HTERT RPE-1 (cell line): Measurements from ENCODE around the gene FAM174B.

Source experiments
- in situ Hi-C: fragments of 300-500 bp; cut with MboI; formaldehyde crosslinking; loops from 4 replicates; pipeline ENCODE4 v1.14.3; 2020; ENCODE audit warnings: low sequenced_read_pairs

The FAM174B gene

DNA sequence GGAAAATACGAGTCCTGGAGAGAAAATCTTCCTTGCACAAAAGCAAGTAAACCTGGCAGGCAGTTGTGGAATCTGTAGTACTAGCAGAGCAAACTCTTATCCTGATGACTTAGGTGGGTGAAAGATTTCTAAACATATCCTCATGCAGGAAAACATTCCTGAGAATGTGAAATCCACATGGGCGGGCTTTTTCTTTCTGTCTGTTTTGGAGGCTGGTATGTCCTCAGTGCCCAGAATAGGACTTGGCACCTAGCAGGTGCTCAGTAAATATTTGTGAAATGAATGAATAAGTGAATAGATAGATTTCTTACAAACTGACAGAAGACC is 53.3 kb downstream of the FAM174B start:
- in situ Hi-C loops, result no loop called here

DNA sequence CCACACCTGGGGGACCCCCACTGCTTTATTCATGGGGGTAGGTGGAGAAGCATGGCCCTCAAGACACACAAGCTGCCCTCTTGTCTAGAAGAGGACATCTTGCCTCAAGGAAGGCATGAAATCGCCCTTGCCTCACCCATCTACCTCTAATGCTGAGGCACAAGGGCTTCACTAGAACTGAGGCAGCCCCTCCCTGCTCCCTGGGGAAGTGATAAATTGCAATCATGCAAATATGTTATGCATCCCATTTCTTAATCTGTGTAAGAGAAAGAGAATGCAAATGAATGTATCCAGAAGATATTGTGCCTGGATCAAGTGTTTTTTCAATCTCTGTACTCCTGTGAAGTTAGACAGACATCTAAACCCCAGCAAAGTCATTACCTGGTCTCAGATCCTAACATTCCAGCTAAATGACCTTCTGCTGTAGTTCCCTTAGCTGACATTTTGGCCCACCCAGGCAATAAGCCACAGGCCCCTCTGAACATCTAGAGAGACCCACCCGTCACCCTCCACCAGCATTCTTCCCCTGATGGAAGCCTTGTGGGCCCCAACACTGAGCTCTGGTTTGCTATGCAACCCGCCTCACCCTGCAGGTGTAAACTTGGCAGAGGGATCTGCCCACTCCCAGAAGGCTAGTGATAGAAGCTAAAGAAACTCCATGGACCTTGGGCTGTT is 53.8 kb downstream of the FAM174B start:
- in situ Hi-C loops, result no loop called here

DNA sequence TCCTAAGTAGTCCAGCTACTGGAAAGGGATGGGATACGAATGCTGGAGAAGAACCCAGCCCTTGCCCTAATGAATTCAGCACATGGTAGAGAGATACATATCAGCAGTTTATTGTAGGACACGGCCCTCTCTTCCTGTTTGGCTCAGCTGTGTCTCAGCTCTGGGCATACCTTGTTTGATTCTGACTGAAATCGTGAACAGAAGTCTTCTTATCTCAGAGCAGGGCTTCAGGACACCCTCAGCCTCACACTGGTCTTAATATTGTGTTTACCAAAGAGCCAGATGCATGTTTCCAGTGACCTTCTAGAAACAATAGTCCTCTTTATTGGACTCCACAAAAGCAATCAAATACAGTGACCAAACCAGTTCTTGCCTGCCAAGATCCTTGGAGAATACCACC is 54.7 kb downstream of the FAM174B start:
- in situ Hi-C loops, result no loop called here

DNA sequence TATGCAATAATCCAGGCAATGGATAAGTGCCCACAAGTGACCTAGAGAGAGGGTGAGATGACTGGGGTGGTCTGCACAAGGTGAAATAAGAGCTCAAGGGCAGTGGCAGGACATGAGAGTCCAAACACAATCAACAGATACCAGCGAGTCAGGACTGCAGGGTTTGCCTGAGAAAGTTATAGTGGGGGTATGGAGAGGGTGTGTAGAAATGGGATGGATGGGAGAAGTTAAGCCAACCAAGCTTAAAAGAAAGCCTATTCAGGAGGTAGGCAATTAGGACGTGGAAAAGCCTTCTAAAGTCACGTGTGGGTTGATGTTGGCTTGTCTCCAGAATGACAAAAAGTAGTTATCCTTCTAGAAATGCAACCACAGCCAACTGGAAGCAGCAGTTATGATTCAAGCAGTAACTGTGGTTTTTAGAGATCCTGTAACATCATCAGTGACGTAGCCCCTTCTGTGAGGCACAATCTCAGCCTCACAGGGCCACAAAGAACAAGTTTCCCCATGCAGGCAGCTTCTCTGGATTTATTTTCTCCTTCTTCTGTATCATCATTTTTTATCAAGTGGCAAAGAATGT is 56.1 kb downstream of the FAM174B start:
- in situ Hi-C loops, result no loop called here

DNA sequence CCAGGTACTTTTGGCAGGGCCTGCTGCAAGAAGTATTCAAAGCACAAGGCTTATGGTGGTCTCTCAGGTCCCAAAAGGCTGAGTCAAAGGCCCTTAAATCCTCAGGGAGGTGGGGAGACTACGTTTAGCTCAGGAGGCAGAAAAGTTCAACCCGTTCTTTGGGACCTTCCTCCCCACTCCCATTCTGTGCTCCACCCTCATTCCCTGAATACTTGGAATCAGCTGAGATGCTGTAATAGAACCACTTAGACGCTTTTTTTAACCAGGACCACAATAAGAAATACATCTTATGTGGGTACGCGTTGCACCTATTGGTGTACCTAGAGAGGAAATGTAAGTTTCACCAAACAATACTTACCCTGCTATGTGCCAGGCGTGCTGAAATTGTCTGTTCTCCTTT is 58.0 kb downstream of the FAM174B start:
- in situ Hi-C loops, result no loop called here

DNA sequence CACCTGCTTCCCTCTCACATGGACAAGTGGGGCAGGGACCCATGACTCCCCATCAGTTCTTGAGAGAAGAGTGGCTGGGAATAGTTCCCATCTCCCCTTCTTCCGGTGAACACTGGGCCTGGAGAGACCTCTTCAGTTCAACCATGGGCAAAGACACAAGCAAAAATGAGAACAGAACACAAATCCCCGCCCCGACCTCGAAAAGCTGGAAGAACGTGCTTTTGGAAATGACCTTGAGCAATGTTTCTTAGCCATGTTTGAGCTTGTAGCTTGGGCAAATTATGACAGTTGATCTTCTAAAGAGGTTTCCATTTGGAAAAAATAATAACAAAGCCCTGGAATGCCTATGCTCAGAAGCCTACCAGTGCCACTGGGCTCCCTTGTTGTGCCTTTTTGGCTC is 59.0 kb downstream of the FAM174B start:
- in situ Hi-C loops, result no loop called here

DNA sequence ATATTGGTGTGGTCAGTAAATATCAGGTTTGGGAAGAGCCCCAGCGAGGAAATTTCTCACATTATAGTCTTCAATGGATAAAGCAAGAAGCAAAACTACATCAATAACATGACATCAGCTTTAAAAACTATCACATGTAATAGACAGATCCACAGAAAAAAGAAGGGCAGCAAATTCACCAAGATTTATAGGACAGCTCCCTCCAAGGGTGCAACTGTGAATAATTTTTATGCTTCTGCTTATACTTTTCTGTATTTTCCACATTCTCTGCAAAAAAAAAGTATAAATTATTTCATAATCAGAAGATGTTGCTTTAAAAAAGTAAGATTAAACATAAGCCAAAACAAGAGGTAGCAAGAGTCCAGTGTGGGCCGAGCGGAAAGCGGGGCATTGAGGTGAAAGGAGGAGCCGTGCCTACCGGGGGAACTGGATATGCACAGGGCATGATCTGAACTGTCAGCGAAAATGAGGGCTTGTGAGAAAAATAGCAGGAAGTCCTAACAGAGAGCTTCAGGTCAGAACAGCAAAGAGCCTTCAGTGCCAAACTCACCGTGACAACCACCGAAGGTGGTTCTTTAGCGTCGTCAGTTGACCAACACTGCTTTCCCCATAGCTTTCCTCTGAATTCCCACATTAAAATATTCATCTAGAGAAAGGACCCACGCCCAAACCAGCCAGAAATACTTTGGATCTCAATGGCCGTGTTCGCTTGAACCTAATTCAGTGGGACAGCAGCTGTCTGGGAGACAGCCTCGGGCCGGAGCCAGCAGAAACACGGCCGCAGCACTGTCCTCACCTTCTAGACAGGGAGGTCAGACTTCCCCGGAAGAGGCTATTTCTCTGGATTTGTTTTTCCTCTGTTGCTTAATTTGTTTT is 59.8 kb downstream of the FAM174B start:
- in situ Hi-C loops, result no loop called here

DNA sequence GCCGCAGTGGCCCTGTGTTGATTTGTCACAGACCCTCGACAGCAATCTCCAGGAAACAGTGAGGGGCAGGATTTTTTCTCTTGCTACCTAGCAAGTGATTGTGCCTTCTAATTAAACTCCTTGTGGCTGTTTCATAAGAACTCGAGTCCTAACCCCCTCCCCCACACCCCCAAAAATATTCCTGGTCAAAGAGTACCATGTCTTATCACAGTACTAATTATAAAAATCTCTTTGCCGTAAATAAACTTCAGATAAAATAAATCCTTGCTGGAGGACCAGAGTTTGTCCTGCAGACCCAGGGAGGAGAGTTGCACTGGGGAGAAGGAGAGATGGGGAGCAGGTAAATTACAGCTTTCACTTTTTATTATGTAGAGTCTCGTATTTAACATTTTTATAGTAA is 64.3 kb downstream of the FAM174B start:
- in situ Hi-C loops, result no loop called here

DNA sequence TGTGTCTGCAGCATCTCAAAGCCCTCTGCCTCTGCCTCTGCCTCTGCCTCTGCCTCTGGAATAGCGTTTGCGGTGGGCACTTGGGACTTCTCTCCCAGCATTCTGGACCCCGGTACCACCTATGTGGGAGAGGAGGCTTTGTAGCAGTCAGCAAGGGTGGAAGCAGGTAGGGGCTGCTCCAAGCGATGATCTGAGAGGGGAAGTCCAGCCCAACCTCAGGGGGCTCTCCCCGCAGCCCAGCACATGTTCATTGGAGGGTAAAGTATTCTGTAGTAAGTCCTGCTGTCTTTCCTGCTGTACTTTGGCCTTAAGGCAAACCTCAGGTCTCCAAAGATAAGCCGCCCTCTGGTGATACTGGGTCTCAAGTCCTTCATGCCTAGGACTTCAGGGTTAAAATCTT is 68.6 kb downstream of the FAM174B start:
- in situ Hi-C loops, result no loop called here

DNA sequence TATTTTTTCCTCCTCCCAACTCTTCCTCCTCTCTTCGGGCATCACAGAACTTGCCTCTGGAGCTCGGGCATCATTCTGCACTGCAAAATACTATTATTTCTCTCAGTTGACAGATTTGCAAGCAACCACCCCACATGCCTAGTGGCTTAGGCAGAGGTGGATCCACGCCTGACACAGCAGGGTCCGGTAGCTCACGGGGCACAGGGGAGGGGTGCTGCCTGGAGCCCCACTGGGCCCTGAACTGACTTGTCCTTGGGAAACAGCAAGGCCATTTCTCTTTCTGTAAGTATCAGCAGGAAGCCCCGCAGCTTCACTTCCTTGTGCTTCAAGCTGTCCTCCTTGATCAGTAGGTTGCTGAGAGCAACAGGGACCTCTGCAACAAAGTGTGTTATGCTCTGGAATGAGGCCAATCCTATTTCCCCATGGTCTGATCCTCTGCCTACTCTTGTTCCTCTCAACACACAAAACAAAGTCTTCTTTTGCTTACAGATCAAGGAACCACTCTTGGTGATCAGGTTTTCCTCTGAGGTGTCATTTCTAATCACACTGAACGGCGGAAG is 69.1 kb downstream of the FAM174B start:
- in situ Hi-C loops, result no loop called here

DNA sequence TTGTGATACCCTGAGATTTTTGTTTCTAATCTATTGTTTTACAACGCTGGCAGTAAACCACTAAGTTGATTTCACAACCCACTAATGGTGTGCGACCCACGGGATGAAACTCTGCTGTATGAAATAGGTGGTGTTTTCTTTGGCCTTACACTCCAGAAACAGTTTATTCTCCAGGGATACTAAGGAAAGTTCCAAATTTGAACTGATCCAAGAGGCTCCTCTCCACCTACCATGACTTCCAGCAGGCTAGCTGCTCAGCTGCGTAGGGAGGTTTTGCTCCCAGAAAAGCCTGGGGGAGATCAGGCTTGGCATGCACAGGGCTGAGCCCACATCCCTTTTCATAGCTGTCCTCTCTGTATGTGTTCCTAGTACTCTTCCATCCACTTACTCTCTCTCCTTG is 71.5 kb downstream of the FAM174B start:
- in situ Hi-C loops, result no loop called here

DNA sequence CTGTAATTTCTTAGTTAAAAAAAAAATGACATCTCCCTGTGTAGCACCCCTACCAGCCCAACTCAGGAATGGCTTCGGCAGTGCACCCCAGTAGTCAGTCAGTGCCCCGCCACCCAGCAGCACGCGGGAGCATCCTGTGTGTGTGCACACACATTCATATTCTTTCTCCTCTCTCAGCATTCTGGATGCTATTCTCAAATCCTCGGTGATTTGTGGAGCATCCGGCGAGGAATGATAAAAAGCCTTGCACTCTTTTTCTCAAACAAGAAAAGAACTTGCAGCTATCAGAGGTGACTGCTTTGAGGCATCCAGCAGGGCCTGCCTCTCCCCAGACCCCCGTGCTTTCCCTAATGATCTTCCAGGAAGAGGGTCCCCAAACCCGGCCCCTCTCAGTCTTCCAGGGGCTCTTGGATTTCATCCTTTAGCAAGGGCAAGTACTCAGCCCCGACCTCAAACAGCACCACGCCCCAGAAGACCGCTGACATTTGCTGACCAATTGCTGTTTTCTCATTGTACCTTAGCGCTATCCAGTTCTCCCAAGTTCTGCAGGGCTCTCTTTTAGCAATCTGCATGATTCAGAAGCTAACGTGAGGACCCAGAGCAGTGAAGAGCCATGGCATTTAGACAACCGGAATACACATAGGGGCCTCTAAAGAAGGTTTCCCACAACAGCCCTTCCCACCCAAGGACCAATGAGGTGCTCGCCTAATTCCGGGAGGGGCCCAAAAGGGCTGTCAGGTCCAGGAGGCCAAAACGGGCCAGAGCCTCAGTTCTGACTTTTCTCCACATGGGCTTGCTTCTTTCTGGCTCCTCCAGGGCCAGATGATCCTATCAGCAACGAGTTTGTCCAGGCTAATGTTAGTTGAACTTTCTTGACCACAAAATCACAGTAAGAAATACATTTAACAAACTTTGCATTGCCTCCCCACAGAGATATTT is 72.2 kb downstream of the FAM174B start:
- in situ Hi-C loops, result no loop called here

DNA sequence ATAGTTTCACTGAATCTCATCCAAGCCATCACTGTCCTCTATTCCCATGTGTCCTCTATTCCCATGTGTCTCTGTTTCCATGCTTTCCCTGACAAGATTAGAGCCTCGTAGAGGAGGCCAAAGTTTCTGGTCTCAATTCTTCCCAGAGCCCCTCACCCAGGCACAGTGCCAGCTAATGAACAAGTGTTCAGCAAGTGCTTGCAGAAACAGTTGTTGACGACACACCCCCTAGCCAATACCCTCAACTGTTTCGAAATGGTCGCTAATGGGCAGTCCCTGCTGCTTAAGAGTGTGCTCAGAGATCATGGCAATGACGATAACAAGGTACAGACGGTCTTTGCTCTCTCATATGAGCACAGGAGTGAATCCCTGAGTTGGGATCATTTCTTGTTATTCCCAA is 73.4 kb downstream of the FAM174B start:
- in situ Hi-C loops, result no loop called here

DNA sequence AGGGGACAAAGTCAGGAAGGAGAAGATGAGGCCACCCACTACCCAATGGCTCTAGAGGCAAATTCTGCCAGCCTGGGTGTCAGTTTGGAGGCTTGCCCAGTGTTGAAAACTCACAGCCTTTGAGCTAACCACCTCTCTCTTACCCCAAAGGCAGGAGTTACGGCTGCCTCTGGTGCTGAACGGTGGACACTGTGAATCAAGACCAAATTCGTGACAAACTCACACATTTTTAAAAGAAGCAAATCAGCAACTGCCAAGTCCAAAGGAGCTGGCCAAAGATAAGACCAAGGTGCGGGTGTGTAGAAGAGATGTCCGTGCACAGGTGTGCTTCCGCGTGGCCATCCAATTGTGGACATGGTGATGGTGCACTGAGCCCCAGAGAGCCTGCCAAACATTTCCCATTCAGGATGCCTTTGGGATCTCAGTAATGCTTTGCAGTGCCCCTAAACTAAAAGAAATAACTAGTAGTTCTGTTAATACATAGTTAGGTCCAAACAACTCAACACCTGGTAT is 74.6 kb downstream of the FAM174B start:
- in situ Hi-C loops, result no loop called here

DNA sequence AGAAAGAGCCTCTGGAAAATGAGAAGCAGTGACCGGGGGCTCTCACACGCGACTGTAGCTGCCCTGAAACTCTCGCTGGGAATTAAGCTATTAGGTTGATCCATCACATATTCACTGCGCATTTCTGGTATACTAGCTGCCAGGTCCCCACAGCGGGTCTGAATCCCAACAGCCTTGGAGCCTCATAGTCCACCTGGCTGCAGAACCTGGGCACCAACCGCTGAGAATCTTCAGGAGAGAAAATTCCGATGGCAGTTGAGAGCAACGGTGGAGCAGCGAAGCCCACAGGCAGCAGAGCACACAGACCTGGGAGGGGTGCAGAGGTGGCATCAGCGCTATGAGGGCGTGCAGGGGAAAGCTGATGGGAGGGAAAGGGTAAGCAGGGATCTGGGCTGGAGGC is 75.1 kb downstream of the FAM174B start:
- in situ Hi-C loops, result no loop called here

DNA sequence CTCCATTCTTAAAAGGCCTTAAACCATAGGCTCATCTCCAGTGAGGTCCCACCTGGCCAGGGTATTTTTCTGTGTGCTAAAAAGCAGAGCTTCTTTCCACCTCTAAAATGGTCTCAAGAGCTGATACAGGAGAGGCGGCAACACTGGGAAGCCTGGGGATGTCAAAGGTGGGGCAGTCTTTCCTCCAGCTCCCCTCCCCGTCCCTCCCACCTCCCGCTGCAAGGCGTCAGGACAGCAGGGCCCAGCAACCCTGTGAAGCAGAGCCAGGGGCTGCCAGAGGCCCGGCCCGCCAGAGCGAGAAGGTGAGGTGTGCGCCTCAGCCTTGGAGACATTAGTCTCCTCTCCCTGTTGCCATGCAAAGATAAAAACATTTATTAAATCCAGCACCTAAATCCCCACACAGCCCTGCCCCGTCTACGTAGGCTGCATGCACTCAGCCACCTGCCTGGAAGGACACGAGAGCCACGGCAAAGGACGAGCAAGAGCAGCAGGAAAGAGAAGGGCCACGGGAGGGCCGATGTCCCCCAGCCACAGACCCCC is 75.6 kb downstream of the FAM174B start:
- in situ Hi-C loops, result no loop called here

DNA sequence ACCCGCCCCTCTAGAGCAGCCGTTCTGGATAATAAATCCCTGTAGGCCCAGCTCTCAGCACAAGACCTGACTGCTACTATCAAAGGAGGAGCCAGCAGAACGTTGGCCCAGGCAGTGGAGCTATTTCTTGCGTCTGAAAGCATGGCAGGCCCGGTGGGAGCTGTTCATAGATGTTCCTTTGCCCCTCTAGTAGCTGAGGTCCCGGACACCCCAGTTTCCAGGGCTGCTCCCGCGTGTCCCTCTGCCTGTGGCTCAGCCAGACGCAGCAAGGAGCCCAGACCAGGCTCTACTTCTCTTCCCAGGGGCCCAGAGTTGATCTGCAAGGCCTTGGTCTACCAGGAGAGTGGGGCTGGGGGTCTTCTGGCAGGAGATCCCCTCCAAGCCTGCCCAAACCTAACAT is 76.1 kb downstream of the FAM174B start:
- in situ Hi-C loops, result no loop called here

DNA sequence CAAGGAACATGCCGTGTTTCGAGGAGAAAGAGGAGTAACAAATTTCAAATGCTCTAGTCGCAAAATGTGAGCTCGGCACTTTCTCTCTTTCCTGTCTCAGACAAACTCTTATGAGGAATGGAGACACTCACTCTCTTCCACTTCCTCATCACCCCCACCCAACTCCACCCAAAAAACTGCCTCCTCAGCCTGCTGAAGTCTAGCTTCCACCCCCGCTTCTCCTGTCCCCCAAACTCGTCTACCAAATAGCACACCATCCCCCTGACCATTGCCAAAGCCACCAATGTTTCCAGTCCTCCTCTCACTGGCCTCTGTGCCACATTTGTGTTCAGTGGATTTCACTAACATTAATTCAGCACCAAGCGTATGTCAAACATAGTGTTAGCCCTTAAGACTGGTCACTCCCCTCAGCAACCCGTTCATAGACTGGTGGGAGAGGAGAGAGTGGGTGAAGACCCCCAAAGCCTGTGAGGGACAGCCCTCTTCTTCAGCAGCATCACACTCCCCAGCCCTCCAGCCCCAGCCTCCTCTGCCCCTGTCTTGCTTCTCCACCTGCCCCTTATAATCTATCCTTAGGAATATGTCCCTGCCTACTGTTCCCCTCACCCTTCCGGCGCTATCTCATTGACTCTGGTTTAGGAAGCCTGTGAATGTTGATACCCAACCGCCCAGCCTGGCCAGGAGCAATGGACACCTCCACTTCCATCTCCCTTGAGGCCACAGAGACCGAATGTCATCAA is 77.3 kb downstream of the FAM174B start:
- in situ Hi-C loops, result no loop called here

DNA sequence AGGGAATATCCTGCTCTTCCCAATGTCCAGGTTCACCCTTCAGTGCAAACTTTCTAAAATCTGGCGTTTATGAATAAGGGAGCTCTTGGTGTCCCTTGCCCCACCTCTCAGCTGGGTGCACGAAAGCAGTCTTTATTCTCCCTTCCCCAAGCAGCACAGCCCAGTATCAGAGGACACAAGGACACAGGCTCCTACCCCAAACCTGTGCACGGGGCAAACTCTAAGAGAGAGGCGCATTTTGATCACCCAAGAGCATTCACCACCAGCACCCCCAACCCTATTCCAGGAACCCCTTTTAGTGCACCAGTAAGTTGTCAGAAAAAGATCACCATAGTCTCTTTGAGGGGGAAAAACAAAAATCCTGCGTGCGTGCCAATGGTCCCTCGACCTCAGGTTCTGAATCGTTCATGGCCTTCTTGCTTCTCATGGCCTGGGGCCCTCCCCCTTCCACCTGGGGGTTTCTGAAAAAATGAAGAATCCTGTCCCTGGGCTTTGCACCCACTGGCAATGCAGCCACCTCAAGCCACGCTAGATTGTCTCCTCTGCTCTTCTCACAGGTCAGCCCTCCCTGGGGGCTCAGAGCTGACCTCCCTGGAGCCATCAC is 78.9 kb downstream of the FAM174B start:
- in situ Hi-C loops, result no loop called here
